ENCODE results near the gene LHFPL2.

The LHFPL2 gene

GRCh38 chr5:78613151-78613533 is 35.4 kb downstream of the LHFPL2 start:
- DNase-seq (ENCODE audit: low spot score) = no peak
- H3K27ac ChIP-seq = no peak overlapping the region
- TF ChIP-seq CTCF (IDR thresholded peaks at IDR 0.05) = no peak
- no peak overlapping the region for H3K4me3 ChIP-seq

GRCh38 chr5:78612227-78613150 is 36.1 kb downstream of the LHFPL2 start:
- H3K4me3 ChIP-seq = no peak overlapping the region
- TF ChIP-seq CTCF (IDR thresholded peaks at IDR 0.05) = no peak
- H3K27ac ChIP-seq = peak overlapping the region in 1 of 2 donors; percentile 8
- no peak for DNase-seq (ENCODE audit: low spot score)

GRCh38 chr5:78611126-78611605 is 37.4 kb downstream of the LHFPL2 start:
- DNase-seq (ENCODE audit: low spot score) = no peak
- Histone ChIP-seq H3K4me3 (no peak overlapping the region), H3K27ac (peak overlapping the region; percentile 36 to 64)
- TF ChIP-seq CTCF (IDR thresholded peaks at IDR 0.05) = no peak

GRCh38 chr5:78610636-78611035 is 37.9 kb downstream of the LHFPL2 start:
- Histone ChIP-seq H3K27ac (peak overlapping the region; percentile 42 to 64), H3K4me3 (no peak overlapping the region)
- no peak for DNase-seq (ENCODE audit: low spot score)
- TF ChIP-seq CTCF (IDR thresholded peaks at IDR 0.05) = no peak

- no peak for DNase-seq (ENCODE audit: low spot score)
- no peak for TF ChIP-seq CTCF (IDR thresholded peaks at IDR 0.05)
- Histone ChIP-seq H3K27ac (peak overlapping the region; percentile 42 to 64), H3K4me3 (no peak overlapping the region)
These were observed 38.4 kb downstream of the LHFPL2 start for GRCh38 chr5:78610163-78610583.

- TF ChIP-seq CTCF (IDR thresholded peaks at IDR 0.05) = no peak
- DNase-seq (ENCODE audit: low spot score) = no peak
- no peak overlapping the region for H3K27ac ChIP-seq
- H3K4me3 ChIP-seq = no peak overlapping the region
These were observed 40.7 kb downstream of the LHFPL2 start for GRCh38 chr5:78607864-78608263.

- Histone ChIP-seq H3K4me3 (no peak overlapping the region), H3K27ac (no peak overlapping the region)
- no peak for TF ChIP-seq CTCF (IDR thresholded peaks at IDR 0.05)
- DNase-seq (ENCODE audit: low spot score) = no peak
These were observed 42.3 kb downstream of the LHFPL2 start for GRCh38 chr5:78606241-78606640.

Data from coronary artery (tissue), 2 donors.